ENCODE results near the gene WWOX.

GRCh38 chr16:79055251-79055970, 956.0 kb downstream of the WWOX start:
- TF ChIP-seq CTCF (optimal IDR thresholded peaks at IDR 0.05 in 1 of 3, IDR thresholded peaks at IDR 0.05 in 1 of 3, conservative IDR thresholded peaks at IDR 0.05 in 1 of 3; ENCODE audit: extremely low read depth in 1 of 3, insufficient read depth in 2 of 3, low read length in 3 of 3) = no peak
- TF ChIP-seq EZH2 (IDR thresholded peaks at IDR 0.05; ENCODE audit: low read length) = no peak

Measured in keratinocyte (primary cell).